Endothelial cell of umbilical vein (primary cell): ENCODE measurements around the gene CPEB1. TPM values are rescaled to one million over a fixed set of nuclear protein-coding genes. Genes with fewer than 3 reads are reported as not detected.

ENCODE experiments used
- BruUV-seq: library from RNA; stranded (reverse); fragments of 400-500 nt; replicated peaks from 2 replicates; lab custom pipeline; 2021; lab: Mats Ljungman, UMichigan
- CTCF ChIA-PET: fragments of 300-600, 350-600 bp; sonication (Branson Sonifier 250); formaldehyde crosslinking; loops from one replicate; lab custom pipeline; 2021; ENCODE audit warnings: antibody characterized with exemption, inconsistent platforms; lab: Charles Lee
- POLR2A ChIA-PET: fragments of 300-600, 350-600 bp; sonication (Branson Sonifier 250); formaldehyde crosslinking; loops from one replicate; lab custom pipeline; 2021; ENCODE audit warnings: antibody characterized with exemption, inconsistent platforms; lab: Charles Lee
- DNase-seq: peaks from one replicate; pipeline ENCODE4 v3.0.0-alpha.2; 2011; ENCODE audit warnings: low read depth, low spot score
- FAIRE-seq: peaks from 2 replicates; lab custom pipeline; 2011; peaks lifted over from hg19 to GRCh38; lab: Jason Lieb, UNC
- H2AFZ ChIP-seq: 2 replicates; pipeline ENCODE4 v1.6.0; 2012; ENCODE audit warnings: low read depth, low read length, control low read depth, inconsistent platforms
- H3K27ac ChIP-seq: 2 replicates; pipeline ENCODE4 v1.5.1; 2011; ENCODE audit warnings: low read depth, mild to moderate bottlenecking, control low read depth, low read length, moderate library complexity; ENCODE audit not compliant: insufficient read depth
- H3K27me3 ChIP-seq, 2 experiments: 2 replicates each; pipeline versions ENCODE4 v1.6.0 to v1.6.1; 2011; ENCODE audit warnings: low read length in 2 of 2, mixed read lengths in 1 of 2; ENCODE audit not compliant: control insufficient read depth in 2 of 2, insufficient read depth in 2 of 2
- H3K36me3 ChIP-seq, 2 experiments: 2 replicates in 1 of 2; 3 replicates in 1 of 2; pipeline ENCODE4 v1.5.1; 2011; ENCODE audit warnings: low read length in 2 of 2, mild to moderate bottlenecking in 1 of 2, moderate library complexity in 1 of 2; ENCODE audit not compliant: control insufficient read depth in 2 of 2, insufficient read depth in 2 of 2; ENCODE audit errors: extremely low read depth in 1 of 2
- H3K4me1 ChIP-seq: 3 replicates; pipeline ENCODE4 v1.5.1; 2011; ENCODE audit warnings: mild to moderate bottlenecking, low read length; ENCODE audit not compliant: control insufficient read depth, insufficient read depth; ENCODE audit errors: extremely low read depth
- H3K4me2 ChIP-seq: 2 replicates; pipeline ENCODE4 v1.6.1; 2011; ENCODE audit warnings: low read length, control low read depth, mixed read lengths; ENCODE audit not compliant: insufficient read depth
- H3K4me3 ChIP-seq, 3 experiments: fragments of 200-600 bp in 1 of 3; sonication (generic), shearing (Covaris generic) in 1 of 3; replicated peaks in 1 of 3; 2 replicates each; pipeline ENCODE4 v1.5.1; 2011 to 2016; ENCODE audit warnings: control low read depth in 3 of 3, low read length in 3 of 3, mild to moderate bottlenecking in 2 of 3, inconsistent platforms in 1 of 3, low read depth in 1 of 3, moderate library complexity in 1 of 3; ENCODE audit not compliant: insufficient read depth in 1 of 3
- H3K79me2 ChIP-seq: 2 replicates; pipeline ENCODE4 v1.6.0; 2012; ENCODE audit warnings: low read length, inconsistent platforms; ENCODE audit not compliant: control insufficient read depth, insufficient read depth
- H3K9ac ChIP-seq: replicated peaks from 2 replicates; pipeline ENCODE3; 2011; ENCODE audit warnings: low read length, control low read depth; ENCODE audit not compliant: insufficient read depth; ENCODE audit errors: extremely low read depth
- H3K9me1 ChIP-seq: replicated peaks from 3 replicates; pipeline ENCODE4 v1.6.0; 2011; ENCODE audit warnings: mild to moderate bottlenecking, low read length; ENCODE audit not compliant: control insufficient read depth, insufficient read depth; ENCODE audit errors: extremely low read depth
- H3K9me3 ChIP-seq: replicated peaks from 2 replicates; pipeline ENCODE4 v1.5.1; 2012; ENCODE audit warnings: low read length, inconsistent platforms; ENCODE audit not compliant: control insufficient read depth, insufficient read depth
- H4K20me1 ChIP-seq: replicated peaks from 2 replicates; pipeline ENCODE3; 2011; ENCODE audit warnings: mild to moderate bottlenecking, low read length; ENCODE audit not compliant: control insufficient read depth, insufficient read depth; ENCODE audit errors: extremely low read depth
- EZH2 ChIP-seq: IDR thresholded peaks from 2 replicates; pipeline ENCODE4 v1.6.1; 2012; ENCODE audit warnings: borderline replicate concordance, low read depth, mild to moderate bottlenecking, moderate library complexity, low read length, inconsistent platforms; ENCODE audit not compliant: severe bottlenecking
- FOS ChIP-seq: IDR thresholded peaks from 2 replicates; pipeline ENCODE4 v1.6.1; 2011; ENCODE audit warnings: mild to moderate bottlenecking, low read length, moderate library complexity, borderline replicate concordance; ENCODE audit not compliant: insufficient read depth
- GATA2 ChIP-seq: IDR thresholded peaks from 2 replicates; pipeline ENCODE4 v1.7.0; 2011; ENCODE audit warnings: low read depth, mild to moderate bottlenecking, moderate library complexity, mixed read lengths, low read length; ENCODE audit not compliant: insufficient read length, insufficient read depth
- JUN ChIP-seq: IDR thresholded peaks from 2 replicates; pipeline ENCODE4 v1.6.1; 2011; ENCODE audit warnings: borderline replicate concordance, low read depth; ENCODE audit not compliant: insufficient read length, insufficient read depth
- MAX ChIP-seq: IDR thresholded peaks from 2 replicates; pipeline ENCODE4 v1.6.1; 2011; ENCODE audit not compliant: insufficient read depth, insufficient read length
- MYC ChIP-seq: IDR thresholded peaks from one replicate; pipeline ENCODE4 v1.6.1; 2011; ENCODE audit warnings: mild to moderate bottlenecking, low read depth, low read length
- POLR2A ChIP-seq: IDR thresholded peaks from 2 replicates; pipeline ENCODE4 v1.6.1; 2012; ENCODE audit warnings: low read depth, mild to moderate bottlenecking, control low read depth, low read length
- POLR2AphosphoS5 ChIP-seq: IDR thresholded peaks from 2 replicates; pipeline ENCODE4 v1.6.1; 2012; ENCODE audit warnings: low read depth, mild to moderate bottlenecking, control low read depth, low read length, moderate library complexity; ENCODE audit not compliant: insufficient read depth
- dilution Hi-C: fragments of 300-500 bp; cut with MboI; formaldehyde crosslinking; loops from one replicate; pipeline ENCODE4 v1.15.0; 2019; ENCODE audit warnings: low sequenced_read_pairs; ENCODE audit not compliant: extremely low pct_ligation_motif_present
- intact Hi-C: fragments of 100-400 bp; cut with micrococcal nuclease; formaldehyde crosslinking; loops from one replicate; pipeline ENCODE4 v1.10.0; 2022
- polyA plus RNA-seq, 4 experiments: library from polyadenylated mRNA; depleted of rRNA in 3 of 4; stranded (reverse) in 3 of 4; unstranded in 1 of 4; fragments of >200 nt; gene quantifications; 2 replicates each; pipeline versions ENCODE4 v1.2.1 to v1.2.3, GENCODE V29; 2011 to 2012; ENCODE audit warnings: missing spikeins in 1 of 4
- total RNA-seq: library from RNA; stranded (reverse); gene quantifications from 2 replicates; pipeline ENCODE4 v1.2.3, GENCODE V29; 2021
- TF ChIP-seq, protein P1 (sequence below), 2 donors: IDR thresholded peaks; 1 replicate in 1 of 2; 2 replicates in 1 of 2; pipeline ENCODE4 v1.5.1; 2011; ENCODE audit warnings: low read length in 2 of 2, mild to moderate bottlenecking in 2 of 2, moderate library complexity in 2 of 2, control low read depth in 1 of 2, inconsistent platforms in 1 of 2, low read depth in 1 of 2; ENCODE audit not compliant: insufficient read depth in 1 of 2; ENCODE audit errors: extremely low read depth in 1 of 2

Gene CPEB1
- total and polyA plus RNA-seq, 2 donors (not counting 3 experiments of a cell fraction or from before 2014, with no cell fraction given) = not detected

- POLR2A ChIA-PET = no interaction called here
- H3K4me3 ChIP-seq = no peak overlapping the region
These were observed 79.5 kb downstream of the CPEB1 start for GRCh38 chr15:82567661-82568060.

More at GRCh38 chr15:82567661-82568060, 79.5 kb downstream of the CPEB1 start:
- dilution Hi-C loops = no loop called here
- no peak overlapping the region for H3K9ac ChIP-seq
- H3K9me1 ChIP-seq = no peaks in the 10 kb centered on the region
- no TSS peak for BruUV-seq
- no peaks in the 10 kb centered on the region for H3K36me3 ChIP-seq
- H4K20me1 ChIP-seq = no peaks in the 10 kb centered on the region
- H3K4me2 ChIP-seq = no peak overlapping the region
- intact Hi-C loops = no loop called here
- DNase-seq = no peak
- no peak for TF ChIP-seq EZH2
- TF ChIP-seq MAX = no peak
- no peak for TF ChIP-seq POLR2A
- no peak for TF ChIP-seq POLR2AphosphoS5
- TF ChIP-seq JUN = no peak
- no peak for TF ChIP-seq FOS
- TF ChIP-seq GATA2 = no peak
- no peak for TF ChIP-seq MYC
- TF ChIP-seq, protein P1, sequence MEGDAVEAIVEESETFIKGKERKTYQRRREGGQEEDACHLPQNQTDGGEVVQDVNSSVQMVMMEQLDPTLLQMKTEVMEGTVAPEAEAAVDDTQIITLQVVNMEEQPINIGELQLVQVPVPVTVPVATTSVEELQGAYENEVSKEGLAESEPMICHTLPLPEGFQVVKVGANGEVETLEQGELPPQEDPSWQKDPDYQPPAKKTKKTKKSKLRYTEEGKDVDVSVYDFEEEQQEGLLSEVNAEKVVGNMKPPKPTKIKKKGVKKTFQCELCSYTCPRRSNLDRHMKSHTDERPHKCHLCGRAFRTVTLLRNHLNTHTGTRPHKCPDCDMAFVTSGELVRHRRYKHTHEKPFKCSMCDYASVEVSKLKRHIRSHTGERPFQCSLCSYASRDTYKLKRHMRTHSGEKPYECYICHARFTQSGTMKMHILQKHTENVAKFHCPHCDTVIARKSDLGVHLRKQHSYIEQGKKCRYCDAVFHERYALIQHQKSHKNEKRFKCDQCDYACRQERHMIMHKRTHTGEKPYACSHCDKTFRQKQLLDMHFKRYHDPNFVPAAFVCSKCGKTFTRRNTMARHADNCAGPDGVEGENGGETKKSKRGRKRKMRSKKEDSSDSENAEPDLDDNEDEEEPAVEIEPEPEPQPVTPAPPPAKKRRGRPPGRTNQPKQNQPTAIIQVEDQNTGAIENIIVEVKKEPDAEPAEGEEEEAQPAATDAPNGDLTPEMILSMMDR (IDR thresholded peaks at IDR 0.05; ENCODE audit: extremely low read depth in 1 of 2, insufficient read depth in 1 of 2, low read depth in 1 of 2, low read length in 2 of 2) = no peak
- H3K27ac ChIP-seq = no peak overlapping the region
- no peaks in the 10 kb centered on the region for H3K79me2 ChIP-seq
- CTCF ChIA-PET = no interaction called here
- H3K4me1 ChIP-seq = no peaks in the 10 kb centered on the region
- no peak for FAIRE-seq
- H3K27me3 ChIP-seq = peaks cover 3 to 11% of the 10 kb centered on the region in 2 experiments
- H2AFZ ChIP-seq = no peak overlapping the region
- H3K9me3 ChIP-seq = no peaks in the 10 kb centered on the region
